BJ (cell line): Measurements from ENCODE around the gene SLC2A4. TPM values are rescaled to one million over a fixed set of nuclear protein-coding genes. Genes with fewer than 3 reads are reported as not detected.

Experiments used
- CTCF ChIA-PET: fragments of 350-600 bp; formaldehyde crosslinking; extraction: SDS; loops from one replicate; lab custom pipeline; 2021; ENCODE audit warnings: antibody characterized with exemption, inconsistent platforms; lab: Yijun Ruan, JAX
- POLR2A ChIA-PET: fragments of 300-600 bp; sonication (Branson Sonifier 250); formaldehyde crosslinking; extraction: SDS; loops from one replicate; lab custom pipeline; 2021; ENCODE audit warnings: antibody characterized with exemption; lab: Charles Lee
- DNase-seq: peaks from one replicate; pipeline ENCODE4 v3.0.0-alpha.2; 2011; ENCODE audit warnings: low read depth
- H3K27me3 ChIP-seq: 2 replicates; pipeline ENCODE4 v1.6.0; 2011; ENCODE audit warnings: low read length; ENCODE audit not compliant: control insufficient read depth, insufficient read depth
- H3K36me3 ChIP-seq: 2 replicates; pipeline ENCODE4 v1.5.1; 2011; ENCODE audit warnings: low read length; ENCODE audit not compliant: control insufficient read depth, insufficient read depth
- H3K4me3 ChIP-seq: 2 replicates; pipeline ENCODE4 v1.5.1; 2011; ENCODE audit warnings: low read depth, mild to moderate bottlenecking, control low read depth, low read length
- polyA plus RNA-seq: library from polyadenylated mRNA; depleted of rRNA; stranded (reverse); fragments of >200 nt; gene quantifications from 2 replicates; pipeline ENCODE4 v1.2.3, GENCODE V29; 2011
- TF ChIP-seq, protein P1 (sequence below): IDR thresholded peaks from 2 replicates; pipeline ENCODE4 v1.5.1; 2011; ENCODE audit warnings: low read depth, mild to moderate bottlenecking, control low read depth, inconsistent platforms, low read length, moderate library complexity; ENCODE audit not compliant: insufficient read depth

Gene SLC2A4
- polyA plus RNA-seq, 1 experiment: 0.36 TPM

DNA sequence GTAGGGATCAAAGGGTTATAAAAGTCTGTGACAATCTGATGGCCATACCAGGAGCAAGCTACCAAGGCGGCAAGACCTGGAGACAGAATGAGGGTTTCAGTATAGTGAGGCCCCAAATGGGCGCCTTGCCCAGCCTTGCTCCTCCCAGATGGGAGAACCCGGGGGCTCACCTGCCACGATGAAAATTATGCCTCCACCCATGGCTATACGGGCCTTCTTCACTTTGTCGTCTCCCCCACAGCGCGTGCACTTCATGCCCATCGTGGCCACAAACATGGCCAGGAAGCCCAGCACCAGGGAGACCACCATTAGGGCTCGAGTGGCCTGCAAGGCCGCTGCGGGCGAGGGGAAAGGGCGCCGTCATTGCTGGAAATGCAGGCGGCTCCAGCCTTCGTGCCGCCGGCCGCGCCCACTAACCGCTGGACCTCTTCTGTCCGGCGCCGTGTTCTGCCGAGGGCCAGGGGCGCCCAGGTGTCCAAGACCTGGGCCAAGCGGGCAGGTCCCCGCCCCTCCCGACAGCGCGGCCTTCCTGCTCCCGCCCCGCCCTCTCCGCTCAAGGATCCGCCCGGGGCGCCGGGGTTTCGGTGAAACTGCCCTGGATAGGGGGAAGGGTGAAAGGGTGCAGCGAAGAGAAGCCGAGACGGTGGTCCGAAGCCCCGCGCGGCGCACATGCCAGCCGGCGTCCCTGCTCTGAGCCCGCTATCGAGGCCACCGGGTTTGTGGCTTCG lies 20.7 kb upstream of the SLC2A4 start:
- Histone ChIP-seq H3K4me3 (peak overlapping the region; percentile 23), H3K36me3 (peaks cover 6% of the 10 kb centered on the region; the same call in 1 of the 2 replicates), H3K27me3 (no peaks in the 10 kb centered on the region)
- TF ChIP-seq, protein P1, sequence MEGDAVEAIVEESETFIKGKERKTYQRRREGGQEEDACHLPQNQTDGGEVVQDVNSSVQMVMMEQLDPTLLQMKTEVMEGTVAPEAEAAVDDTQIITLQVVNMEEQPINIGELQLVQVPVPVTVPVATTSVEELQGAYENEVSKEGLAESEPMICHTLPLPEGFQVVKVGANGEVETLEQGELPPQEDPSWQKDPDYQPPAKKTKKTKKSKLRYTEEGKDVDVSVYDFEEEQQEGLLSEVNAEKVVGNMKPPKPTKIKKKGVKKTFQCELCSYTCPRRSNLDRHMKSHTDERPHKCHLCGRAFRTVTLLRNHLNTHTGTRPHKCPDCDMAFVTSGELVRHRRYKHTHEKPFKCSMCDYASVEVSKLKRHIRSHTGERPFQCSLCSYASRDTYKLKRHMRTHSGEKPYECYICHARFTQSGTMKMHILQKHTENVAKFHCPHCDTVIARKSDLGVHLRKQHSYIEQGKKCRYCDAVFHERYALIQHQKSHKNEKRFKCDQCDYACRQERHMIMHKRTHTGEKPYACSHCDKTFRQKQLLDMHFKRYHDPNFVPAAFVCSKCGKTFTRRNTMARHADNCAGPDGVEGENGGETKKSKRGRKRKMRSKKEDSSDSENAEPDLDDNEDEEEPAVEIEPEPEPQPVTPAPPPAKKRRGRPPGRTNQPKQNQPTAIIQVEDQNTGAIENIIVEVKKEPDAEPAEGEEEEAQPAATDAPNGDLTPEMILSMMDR: no peak
- CTCF ChIA-PET: no interaction called here
- DNase-seq: no peak
- POLR2A ChIA-PET: no interaction called here

DNA sequence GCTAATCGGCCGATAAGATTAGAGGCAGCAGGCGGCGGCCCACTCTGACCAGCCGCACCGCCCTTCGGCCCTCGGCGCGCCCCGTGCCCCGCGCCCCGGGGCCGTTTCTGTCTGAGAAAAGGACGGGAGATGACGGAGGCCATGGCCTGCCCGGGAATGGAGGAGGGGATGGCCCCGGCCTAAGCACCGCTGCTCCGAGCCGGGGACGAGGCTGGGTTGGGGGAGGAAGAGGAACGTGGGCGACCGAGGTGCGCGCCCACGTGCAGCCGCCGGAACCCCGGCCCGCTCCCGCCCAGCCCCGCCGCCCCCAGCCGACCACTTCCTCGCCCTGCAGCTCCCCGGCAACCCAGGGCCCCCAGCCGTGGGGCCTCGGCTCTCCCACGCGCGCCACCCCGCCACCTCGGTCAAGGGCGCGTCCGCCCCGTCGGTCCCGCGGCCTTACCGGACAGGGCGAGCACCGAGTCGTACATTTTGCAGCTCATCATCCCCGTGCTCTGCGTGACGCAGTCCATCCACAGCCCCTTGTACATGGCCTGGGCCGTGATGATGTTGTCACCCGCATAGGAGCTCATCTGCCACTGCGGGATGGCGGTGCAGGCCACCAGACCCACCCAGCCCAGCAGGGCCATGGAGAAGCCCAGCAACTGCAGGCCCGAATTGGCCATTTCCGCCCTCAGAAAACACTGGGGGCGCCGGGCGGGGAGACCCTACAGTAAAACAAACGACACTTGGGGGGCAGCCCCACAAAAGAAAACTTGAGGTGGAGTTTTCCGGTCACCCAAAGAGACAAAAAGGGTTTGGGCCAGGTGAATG lies 19.9 kb upstream of the SLC2A4 start:
- POLR2A ChIA-PET: no interaction called here
- CTCF ChIA-PET: no interaction called here

DNA sequence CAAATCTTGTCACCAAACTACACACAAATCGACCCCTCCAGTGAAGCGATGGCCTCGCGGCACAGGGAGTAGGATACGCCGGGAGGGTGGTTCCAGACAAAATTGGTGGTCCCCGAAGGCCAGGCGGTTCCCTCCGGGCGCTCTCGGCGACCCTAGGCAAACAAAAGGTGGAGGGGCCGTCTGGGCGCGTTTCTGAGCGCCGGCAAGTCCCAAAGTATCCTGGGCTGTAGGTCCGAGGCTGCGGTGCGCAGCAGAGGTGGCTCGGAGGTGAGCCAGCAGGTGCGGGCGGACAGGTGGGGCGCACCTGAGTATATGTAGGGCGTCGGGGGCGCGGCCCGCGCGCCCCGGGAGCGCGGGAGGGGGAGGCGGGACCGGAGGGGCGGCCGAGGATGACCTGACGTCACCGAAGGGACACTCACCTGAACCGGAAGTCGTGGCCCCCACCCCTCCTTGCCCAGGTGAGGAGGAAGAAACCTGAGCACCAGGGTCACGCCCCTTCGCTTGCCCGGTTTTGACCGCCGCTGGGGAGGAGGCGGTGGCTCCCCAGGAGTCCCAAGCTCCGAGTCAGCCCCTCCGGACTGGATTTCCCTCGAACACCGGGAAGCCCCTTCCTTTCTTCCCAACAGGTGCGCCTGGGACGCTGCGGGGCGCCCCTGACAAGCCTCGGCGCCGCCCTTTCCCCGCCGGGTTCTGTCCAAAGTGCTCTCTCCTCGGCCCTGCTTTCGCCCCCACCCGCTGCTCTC lies 19.2 kb upstream of the SLC2A4 start, which contains the start of gene CLDN7:
Gene CLDN7 (minus strand): TSS at position 287 of the 743 bp plus-strand sequence. CDS start 435 bp downstream, outside the sequence.
- POLR2A ChIA-PET: no interaction called here
- peak within 1 kb of the TSS; percentile 23 for H3K4me3 ChIP-seq
- TF ChIP-seq, protein P1: no peak
- CTCF ChIA-PET: interaction anchor here (0.7 kb wide), 1 partner anchor 1674 kb away, joined by 3 read pairs; no protein-coding TSS in a partner anchor
- no peak for DNase-seq
- H3K27me3 ChIP-seq: no peaks in the 10 kb centered on the region
- H3K36me3 ChIP-seq: peaks cover 4% of the 10 kb centered on the region; the same call in 1 of the 2 replicates

More for the DNA sequence above, 19.9 kb upstream of the SLC2A4 start:
- no peak for DNase-seq
- Histone ChIP-seq H3K36me3 (peaks cover 6% of the 10 kb centered on the region; the same call in 1 of the 2 replicates), H3K4me3 (peak overlapping the region; percentile 23), H3K27me3 (no peaks in the 10 kb centered on the region)
- TF ChIP-seq, protein P1: no peak

DNA sequence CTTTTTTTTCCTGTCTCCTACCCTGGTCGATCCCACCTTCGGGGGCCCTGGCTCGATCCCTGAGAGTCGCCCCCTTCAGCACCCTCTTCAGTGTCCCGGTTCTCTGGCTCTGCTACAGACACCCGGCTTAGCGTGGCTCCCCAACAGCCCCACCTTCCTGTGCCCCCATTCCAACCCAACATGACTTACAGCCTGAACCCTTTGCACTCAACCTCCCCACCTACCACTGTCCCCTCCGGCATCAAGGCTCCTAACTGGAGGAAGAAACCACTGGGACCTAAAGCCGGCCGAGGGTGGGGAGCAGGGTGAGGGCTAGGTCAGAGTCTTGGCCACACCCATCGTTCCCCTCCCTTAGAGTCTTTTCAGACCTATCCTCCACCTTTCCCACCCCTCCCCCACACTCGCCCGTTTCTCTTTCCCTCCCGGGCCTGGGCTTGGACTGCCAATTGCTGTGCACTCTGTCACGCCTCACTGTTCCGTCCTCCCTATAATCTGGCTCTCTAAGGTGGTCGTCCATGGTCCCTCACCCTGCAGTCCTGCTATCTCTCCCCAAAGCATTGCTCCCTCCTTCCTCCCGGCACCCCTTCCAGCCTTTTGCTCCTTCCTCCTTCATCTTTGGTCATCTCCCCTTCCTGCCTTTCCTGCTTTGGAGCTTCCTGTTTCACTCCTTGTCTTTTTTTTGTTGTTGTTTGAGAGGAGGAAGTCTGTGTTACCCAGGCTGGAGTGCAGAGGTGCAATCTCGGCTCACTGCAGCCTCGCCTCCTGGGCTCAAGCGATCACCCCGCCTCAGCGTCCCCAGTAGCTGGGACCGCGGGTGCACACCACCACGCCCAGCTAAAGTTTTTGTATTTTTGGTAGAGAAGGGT lies 18.4 kb upstream of the SLC2A4 start:
- CTCF ChIA-PET: interaction anchor here (0.7 kb wide), 1 partner anchor 1675 kb away, joined by 3 read pairs; no protein-coding TSS in a partner anchor
- TF ChIP-seq, protein P1: no peak
- no peak overlapping the region for H3K4me3 ChIP-seq
- DNase-seq: no peak
- H3K36me3 ChIP-seq: peaks cover 4% of the 10 kb centered on the region; the same call in 1 of the 2 replicates
- no peaks in the 10 kb centered on the region for H3K27me3 ChIP-seq
- POLR2A ChIA-PET: no interaction called here
